Inflammatory macrophage treated with lipopolysaccharide for 4 hours (primary cell): ENCODE measurements around the gene SLC30A7.
"Not testable (repeated sequence)": the region's sequence is repeated elsewhere in the genome, so short reads cannot be mapped to it uniquely, and the experiment has no call there.

Source experiments
- DNase-seq: peaks from one replicate; pipeline ENCODE4 v3.0.0-alpha.2; 2020

Gene SLC30A7

GRCh38 chr1:100895540-100896480 lies at the start of gene SLC30A7:
Gene SLC30A7, plus strand, starts transcription at chr1:100896090. Its CDS starts 173 bp downstream, at chr1:100896263.
- peak; percentile 94 for DNase-seq

- peak; percentile 88 for DNase-seq
These were observed 48.4 kb upstream of the SLC30A7 start for GRCh38 chr1:100847361-100848082.

GRCh38 chr1:100851726-100852125 lies 44.2 kb upstream of the SLC30A7 start:
- DNase-seq, result no peak

- no peak for DNase-seq
These were observed 42.9 kb upstream of the SLC30A7 start for GRCh38 chr1:100852976-100853375.

GRCh38 chr1:100855116-100855515 lies 40.8 kb upstream of the SLC30A7 start:
- DNase-seq, result not testable (repeated sequence)

- no peak for DNase-seq
These were observed 35.4 kb upstream of the SLC30A7 start for GRCh38 chr1:100860397-100860991.

GRCh38 chr1:100861379-100861778 lies 34.5 kb upstream of the SLC30A7 start:
- peak; percentile 88 for DNase-seq

- no peak for DNase-seq
These were observed 33.3 kb upstream of the SLC30A7 start for GRCh38 chr1:100862591-100862990.

GRCh38 chr1:100866041-100866900 lies 29.6 kb upstream of the SLC30A7 start:
- peak; percentile 56 for DNase-seq

GRCh38 chr1:100866901-100867206 lies 29.0 kb upstream of the SLC30A7 start:
- DNase-seq, result no peak

GRCh38 chr1:100868364-100868995 lies 27.4 kb upstream of the SLC30A7 start:
- DNase-seq, result peak; percentile 43

- no peak for DNase-seq
These were observed 25.9 kb upstream of the SLC30A7 start for GRCh38 chr1:100869996-100870395.

GRCh38 chr1:100874433-100874832 lies 21.5 kb upstream of the SLC30A7 start:
- no peak for DNase-seq

GRCh38 chr1:100875228-100875627 lies 20.7 kb upstream of the SLC30A7 start:
- DNase-seq, result no peak

GRCh38 chr1:100876291-100876690 lies 19.6 kb upstream of the SLC30A7 start:
- no peak for DNase-seq

GRCh38 chr1:100879422-100879821 lies 16.5 kb upstream of the SLC30A7 start:
- DNase-seq, result no peak

GRCh38 chr1:100881687-100882086 lies 14.2 kb upstream of the SLC30A7 start:
- no peak for DNase-seq

GRCh38 chr1:100882698-100883097 lies 13.2 kb upstream of the SLC30A7 start:
- peak; percentile 75 for DNase-seq

- DNase-seq, result peak; percentile 23
These were observed 11.9 kb upstream of the SLC30A7 start for GRCh38 chr1:100883963-100884362.

GRCh38 chr1:100889007-100889406 lies 6.9 kb upstream of the SLC30A7 start:
- not testable (repeated sequence) for DNase-seq

- not testable (repeated sequence) for DNase-seq
These were observed 5.9 kb upstream of the SLC30A7 start for GRCh38 chr1:100889869-100890482.

- no peak for DNase-seq
These were observed 4.5 kb upstream of the SLC30A7 start for GRCh38 chr1:100891380-100891779.
